OCI-LY1 (cell line): ENCODE data around the gene SGPL1.

Experiments used
- EZH2 ChIP-seq: fragments of 200-600 bp; sonication (generic), shearing (Covaris generic); IDR thresholded peaks from 2 replicates; pipeline ENCODE4 v1.8.0; 2017; ENCODE audit warnings: borderline replicate concordance, mixed run types, mild to moderate bottlenecking, antibody characterized with exemption, low read length, moderate library complexity, mixed read lengths
- TF ChIP-seq, protein P1 (sequence below): fragments of 200-600 bp; sonication (generic), shearing (Covaris generic); IDR thresholded peaks from 2 replicates; pipeline ENCODE4 v1.5.1; 2017; ENCODE audit warnings: mild to moderate bottlenecking, antibody characterized with exemption, low read length, moderate library complexity, mixed read lengths

DNA sequence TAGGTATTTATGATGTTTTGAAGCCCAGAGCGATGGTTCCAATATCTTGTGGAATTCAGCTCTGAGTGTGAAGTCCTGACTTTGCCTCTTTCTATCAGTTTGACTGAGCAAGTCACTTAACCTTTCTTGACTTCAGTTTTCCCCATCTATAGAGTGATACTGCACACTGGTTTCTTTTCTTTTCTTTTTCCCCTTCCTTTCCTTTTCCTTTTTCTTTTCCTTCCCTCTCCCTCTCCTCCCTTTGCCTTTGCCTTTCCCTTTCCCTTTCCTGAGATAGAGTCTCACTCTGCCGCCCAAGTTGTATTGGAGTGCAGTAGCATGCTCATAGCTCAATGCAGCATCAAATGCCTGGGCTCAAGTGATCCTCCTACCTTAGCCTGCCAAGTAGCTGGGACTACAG is 20.6 kb downstream of the SGPL1 start:
- TF ChIP-seq, protein P1, sequence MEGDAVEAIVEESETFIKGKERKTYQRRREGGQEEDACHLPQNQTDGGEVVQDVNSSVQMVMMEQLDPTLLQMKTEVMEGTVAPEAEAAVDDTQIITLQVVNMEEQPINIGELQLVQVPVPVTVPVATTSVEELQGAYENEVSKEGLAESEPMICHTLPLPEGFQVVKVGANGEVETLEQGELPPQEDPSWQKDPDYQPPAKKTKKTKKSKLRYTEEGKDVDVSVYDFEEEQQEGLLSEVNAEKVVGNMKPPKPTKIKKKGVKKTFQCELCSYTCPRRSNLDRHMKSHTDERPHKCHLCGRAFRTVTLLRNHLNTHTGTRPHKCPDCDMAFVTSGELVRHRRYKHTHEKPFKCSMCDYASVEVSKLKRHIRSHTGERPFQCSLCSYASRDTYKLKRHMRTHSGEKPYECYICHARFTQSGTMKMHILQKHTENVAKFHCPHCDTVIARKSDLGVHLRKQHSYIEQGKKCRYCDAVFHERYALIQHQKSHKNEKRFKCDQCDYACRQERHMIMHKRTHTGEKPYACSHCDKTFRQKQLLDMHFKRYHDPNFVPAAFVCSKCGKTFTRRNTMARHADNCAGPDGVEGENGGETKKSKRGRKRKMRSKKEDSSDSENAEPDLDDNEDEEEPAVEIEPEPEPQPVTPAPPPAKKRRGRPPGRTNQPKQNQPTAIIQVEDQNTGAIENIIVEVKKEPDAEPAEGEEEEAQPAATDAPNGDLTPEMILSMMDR: no peak
- no peak for TF ChIP-seq EZH2
